ENCODE measurements around the gene SCO1. TPM values are rescaled to one million over a fixed set of nuclear protein-coding genes. Genes with fewer than 3 reads are reported as not detected.

The SCO1 gene
- 23.1 and 26.7 TPM in 2 replicates for total RNA-seq

GRCh38 chr17:10697092-10698081, at the start of gene SCO1, which contains the start of gene ADPRM:
Gene SCO1 (minus strand): TSS chr17:10697533. CDS start chr17:10697507, 26 bp downstream.
Gene ADPRM (plus strand): TSS chr17:10697594. CDS start chr17:10704927, 7,333 bp downstream.

DNA sequence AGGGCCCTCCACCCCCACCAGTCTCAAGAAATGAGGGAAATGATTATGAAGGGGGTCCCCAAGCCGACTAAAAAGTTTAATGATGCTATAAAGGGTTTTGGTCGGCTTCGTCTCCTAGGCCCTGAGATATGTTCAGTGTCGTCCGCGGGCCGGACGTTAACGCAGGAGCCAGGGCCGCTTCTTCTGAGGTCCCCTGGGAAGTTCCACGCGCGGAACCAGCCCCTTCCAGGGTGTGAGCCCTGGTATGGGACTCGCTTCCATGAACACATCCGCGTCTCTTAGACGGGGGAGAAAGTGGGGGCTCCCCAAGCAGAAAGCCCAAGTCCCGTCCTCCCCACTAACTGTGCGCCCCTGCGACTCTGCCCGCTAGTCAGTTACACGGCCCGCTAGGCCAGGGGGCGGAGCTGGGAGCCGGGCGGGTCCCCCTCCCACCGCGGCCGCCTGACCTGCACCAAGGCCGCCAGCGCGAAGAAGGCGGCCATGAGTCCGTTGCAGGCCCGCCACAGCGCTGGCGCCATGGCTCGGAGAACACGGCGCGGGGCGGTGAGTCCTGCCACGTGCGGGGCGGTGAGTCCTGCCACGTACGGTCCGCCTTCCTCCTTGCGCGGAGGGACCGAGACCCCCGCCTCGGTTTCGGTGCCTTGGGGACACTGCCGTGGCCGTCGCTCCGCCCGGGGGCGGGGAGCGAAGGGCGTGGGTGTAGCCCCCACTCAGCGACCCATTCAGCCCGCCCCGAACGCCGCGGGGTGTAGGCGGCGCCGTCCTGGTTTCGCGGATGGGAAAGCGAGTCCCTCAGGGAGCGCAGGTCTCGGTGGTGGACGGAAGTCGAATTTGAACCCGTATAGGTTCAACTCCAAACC, 32.2 kb upstream of the SCO1 start, which contains the start of gene TMEM220:
TSS of gene TMEM220 (minus strand) at position 690 of the 860 bp plus-strand sequence. CDS start at position 518, 172 bp downstream.

GRCh38 chr17:10657148-10657547, 40.2 kb downstream of the SCO1 start, which contains the start of gene MYH3:
Gene MYH3 (minus strand): TSS chr17:10657309. CDS start chr17:10655064, 2,245 bp downstream.

Other genes with a start within 250 kb of the SCO1 start
- gene MYH4, start 228.0 kb downstream of the SCO1 start, total RNA-seq = not detected in 2 replicates
- gene MYH1, start 179.0 kb downstream of the SCO1 start, total RNA-seq = not detected in 2 replicates
- not detected in 2 replicates for gene MYH2, start 147.9 kb downstream of the SCO1 start, total RNA-seq
- gene MYH3, start 40.2 kb downstream of the SCO1 start, total RNA-seq = under 0.01 and 0.50 TPM in 2 replicates
- gene ADPRM, start 61 bp upstream of the SCO1 start, total RNA-seq = 9.7 and 10.4 TPM in 2 replicates
- gene TMEM220, start 32.5 kb upstream of the SCO1 start, total RNA-seq = 1.1 and 2.0 TPM in 2 replicates
- not detected in 2 replicates for gene TMEM238L, start 106.6 kb upstream of the SCO1 start, total RNA-seq
- not detected in 2 replicates for gene PIRT, start 140.6 kb upstream of the SCO1 start, total RNA-seq